Hair follicular keratinocyte (primary cell): ENCODE data around the gene RAB39B. TPM values are rescaled to one million over a fixed set of nuclear protein-coding genes. Genes with fewer than 3 reads are reported as not detected.

Experiments
- total RNA-seq: library from RNA; depleted of rRNA; stranded (reverse); fragments of >200 nt; gene quantifications from 2 replicates; pipeline ENCODE4 v1.2.3, GENCODE V29; 2015

The RAB39B gene, protein sequence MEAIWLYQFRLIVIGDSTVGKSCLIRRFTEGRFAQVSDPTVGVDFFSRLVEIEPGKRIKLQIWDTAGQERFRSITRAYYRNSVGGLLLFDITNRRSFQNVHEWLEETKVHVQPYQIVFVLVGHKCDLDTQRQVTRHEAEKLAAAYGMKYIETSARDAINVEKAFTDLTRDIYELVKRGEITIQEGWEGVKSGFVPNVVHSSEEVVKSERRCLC
- 0.30 and 1.8 TPM in 2 replicates for total RNA-seq

DNA sequence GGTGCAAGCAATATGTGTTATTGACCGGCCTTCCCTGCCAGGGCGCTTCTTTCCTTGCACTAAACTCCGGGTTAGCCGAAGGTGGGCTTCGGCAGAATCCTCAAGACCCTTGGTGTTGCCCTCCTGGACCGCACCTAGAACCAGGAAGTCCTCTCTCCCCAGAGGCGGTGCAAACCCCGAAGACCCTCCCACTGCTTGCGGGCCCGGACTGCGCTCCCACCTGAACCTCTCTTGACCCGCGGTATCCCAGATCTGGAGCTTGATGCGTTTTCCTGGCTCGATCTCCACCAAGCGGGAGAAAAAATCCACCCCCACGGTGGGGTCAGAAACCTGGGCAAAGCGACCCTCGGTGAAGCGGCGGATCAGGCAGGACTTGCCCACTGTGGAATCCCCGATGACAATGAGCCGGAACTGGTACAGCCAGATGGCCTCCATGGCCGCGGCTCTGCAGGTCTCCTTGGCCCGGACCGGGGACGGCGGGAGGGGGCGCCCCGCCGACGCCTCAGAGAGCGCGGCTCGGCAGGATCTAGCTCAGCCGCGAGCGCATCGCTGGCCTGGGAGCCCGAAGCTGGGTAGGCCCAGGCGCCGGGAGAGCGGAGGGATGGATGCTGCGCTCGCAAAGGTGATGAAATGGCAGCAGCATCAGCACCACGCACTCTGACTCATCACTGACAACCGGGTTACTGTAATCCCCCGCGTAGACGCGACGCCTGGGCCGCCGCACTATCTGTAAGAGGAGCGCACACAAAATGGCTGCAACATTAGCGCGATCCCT, at the start of gene RAB39B:
Gene RAB39B, minus strand, starts transcription at position 638 of the 775 bp plus-strand sequence. Its CDS starts 203 bp downstream, at position 435.

DNA sequence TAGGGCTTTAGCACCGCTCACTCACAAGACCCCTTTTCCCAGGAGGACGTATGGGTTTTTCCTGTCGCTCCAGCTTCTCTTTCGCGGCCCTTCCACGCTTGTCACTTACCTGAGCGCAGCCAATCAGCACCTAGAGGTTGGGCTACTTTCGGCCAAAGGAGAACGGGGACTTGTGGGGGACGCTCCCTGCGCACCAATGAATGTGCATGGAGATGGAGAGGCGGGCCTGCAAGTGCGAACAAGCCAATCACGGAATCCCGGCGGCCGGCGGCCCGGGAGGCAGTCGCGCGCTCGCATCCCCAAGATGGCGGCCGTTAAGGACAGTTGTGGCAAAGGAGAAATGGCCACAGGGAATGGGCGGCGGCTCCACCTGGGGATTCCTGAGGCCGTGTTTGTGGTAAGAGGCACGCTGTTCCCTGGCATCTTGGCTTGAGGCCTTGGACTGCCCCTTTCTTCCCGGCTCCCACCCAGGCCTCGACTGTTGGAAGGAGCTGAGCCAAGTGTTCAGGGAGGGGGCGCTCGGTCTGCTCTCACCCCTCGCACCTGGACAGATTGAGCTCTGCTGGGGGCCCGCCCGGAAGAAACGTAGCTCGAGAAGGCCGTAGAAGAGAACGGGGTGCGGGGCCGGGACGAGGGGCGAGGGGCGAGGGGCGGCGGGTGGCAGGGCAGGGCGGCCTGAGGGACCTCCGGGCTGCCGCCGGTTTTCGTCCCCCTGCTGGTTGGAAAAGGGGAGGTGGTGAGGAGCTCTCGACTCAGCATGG, 47.9 kb downstream of the RAB39B start, which contains the start of gene VBP1:
Gene VBP1, plus strand, starts transcription at position 282 of the 761 bp plus-strand sequence. Its CDS starts 23 bp downstream, at position 305.

Other genes starting within 250 kb of the RAB39B start
- 0.04 and 1.2 TPM in 2 replicates for gene F8, start 241.8 kb downstream of the RAB39B start, total RNA-seq
- gene FUNDC2, start 237.6 kb downstream of the RAB39B start, total RNA-seq, result 39.1 and 47.0 TPM in 2 replicates
- gene CMC4, start 193.4 kb downstream of the RAB39B start, total RNA-seq, result 17.2 and 20.3 TPM in 2 replicates
- gene MTCP1, start 193.4 kb downstream of the RAB39B start, total RNA-seq, result 1.6 and 5.5 TPM in 2 replicates
- 9.6 and 9.9 TPM in 2 replicates for gene BRCC3, start 193.0 kb downstream of the RAB39B start, total RNA-seq
- gene VBP1, start 48.0 kb downstream of the RAB39B start, total RNA-seq, result 50.2 and 68.5 TPM in 2 replicates
- not detected in 2 replicates for gene CLIC2, start 70.1 kb upstream of the RAB39B start, total RNA-seq
- gene F8A2, start 117.6 kb upstream of the RAB39B start, total RNA-seq, result 0.23 TPM in 1 of 2 replicates, not detected in the other
- gene F8A3, start 194.1 kb upstream of the RAB39B start, total RNA-seq, result 1.1 and 4.0 TPM in 2 replicates